HepG2 (cell line): Measurements from ENCODE around the gene SMAP2. TPM values are rescaled to one million over a fixed set of nuclear protein-coding genes. Genes with fewer than 3 reads are reported as not detected.

Experiments used
- ATF6 ChIP-seq: sonication (generic); formaldehyde crosslinking; conservative IDR thresholded peaks from 2 replicates; pipeline ENCODE4 v1.4.0; 2020; ENCODE audit warnings: missing genetic modification reagents
- CEBPB ChIP-seq: IDR thresholded peaks from 2 replicates; pipeline ENCODE4 v1.6.1; 2011; ENCODE audit warnings: low read depth, low read length, improper control_type of control experiment, borderline replicate concordance
- DMAP1 ChIP-seq: IDR thresholded peaks from 2 replicates; pipeline ENCODE4 v1.6.1; 2016
- ELF3 ChIP-seq: IDR thresholded peaks from 2 replicates; pipeline ENCODE4 v1.6.1; 2016; ENCODE audit warnings: missing genetic modification reagents, missing compliant biosample characterization
- FOXM1 ChIP-seq: sonication (generic); formaldehyde crosslinking; IDR thresholded peaks from 2 replicates; pipeline ENCODE4 v1.5.0; 2020; ENCODE audit warnings: missing genetic modification reagents
- GPBP1L1 ChIP-seq: sonication (generic); formaldehyde crosslinking; IDR thresholded peaks from 2 replicates; pipeline ENCODE4 v1.5.0; 2020; ENCODE audit warnings: mild to moderate bottlenecking, missing genetic modification reagents
- HOXD1 ChIP-seq: sonication (generic); formaldehyde crosslinking; IDR thresholded peaks from 2 replicates; pipeline ENCODE4 v1.5.0; 2020; ENCODE audit warnings: missing genetic modification reagents
- IRF2 ChIP-seq: IDR thresholded peaks from 2 replicates; pipeline ENCODE4 v1.6.1; 2018; ENCODE audit warnings: missing genetic modification reagents, missing compliant biosample characterization
- ISX ChIP-seq: sonication (generic); formaldehyde crosslinking; conservative IDR thresholded peaks from 2 replicates; pipeline ENCODE4 v1.5.0; 2020; ENCODE audit warnings: missing genetic modification reagents
- JARID2 ChIP-seq: sonication (generic); formaldehyde crosslinking; IDR thresholded peaks from 2 replicates; pipeline ENCODE4 v1.8.1; 2023; ENCODE audit warnings: missing genetic modification reagents, inconsistent platforms; ENCODE audit not compliant: insufficient replicate concordance
- JUND ChIP-seq: sonication (generic); formaldehyde crosslinking; IDR thresholded peaks from 2 replicates; pipeline ENCODE4 v1.8.0; 2022; ENCODE audit warnings: mild to moderate bottlenecking, missing genetic modification reagents
- SNAPC2 ChIP-seq: sonication (generic); formaldehyde crosslinking; IDR thresholded peaks from 2 replicates; pipeline ENCODE4 v1.8.1; 2022; ENCODE audit warnings: mild to moderate bottlenecking, missing genetic modification reagents
- U2AF1 ChIP-seq: fragments of 200-400 bp; formaldehyde crosslinking; optimal IDR thresholded peaks from 2 replicates; pipeline ENCODE3; 2017; ENCODE audit warnings: mild to moderate bottlenecking, low read depth, low read length
- ZNF160 ChIP-seq: sonication (generic); formaldehyde crosslinking; IDR thresholded peaks from 2 replicates; pipeline ENCODE4 v1.8.0; 2022; ENCODE audit warnings: mild to moderate bottlenecking, inconsistent platforms, missing genetic modification reagents
- ZNF18 ChIP-seq: sonication (generic); formaldehyde crosslinking; IDR thresholded peaks from 2 replicates; pipeline ENCODE4 v1.8.0; 2022; ENCODE audit warnings: mild to moderate bottlenecking, missing genetic modification reagents; ENCODE audit not compliant: insufficient replicate concordance
- ZNF205 ChIP-seq: IDR thresholded peaks from 2 replicates; pipeline ENCODE4 v1.6.1; 2018; ENCODE audit warnings: missing biosample characterization, missing genetic modification reagents
- ZNF234 ChIP-seq: sonication (generic); formaldehyde crosslinking; conservative IDR thresholded peaks from 2 replicates; pipeline ENCODE4 v1.5.1; 2020; ENCODE audit warnings: mild to moderate bottlenecking, missing genetic modification reagents
- ZNF512 ChIP-seq: sonication (generic); formaldehyde crosslinking; IDR thresholded peaks from 2 replicates; pipeline ENCODE4 v1.4.0; 2020; ENCODE audit warnings: mild to moderate bottlenecking, missing genetic modification reagents
- ZNF558 ChIP-seq: sonication (generic); formaldehyde crosslinking; IDR thresholded peaks from 2 replicates; pipeline ENCODE4 v1.9.0; 2022; ENCODE audit warnings: mild to moderate bottlenecking, missing genetic modification reagents, borderline replicate concordance
- ZNF747 ChIP-seq: sonication (generic); formaldehyde crosslinking; IDR thresholded peaks from 2 replicates; pipeline ENCODE4 v1.8.1; 2023; ENCODE audit warnings: missing genetic modification reagents, mild to moderate bottlenecking, borderline replicate concordance
- ZNF775 ChIP-seq: sonication (generic); formaldehyde crosslinking; IDR thresholded peaks from 2 replicates; pipeline ENCODE4 v1.4.0; 2020; ENCODE audit warnings: missing genetic modification reagents, mild to moderate bottlenecking, moderate library complexity, borderline replicate concordance
- ZNF777 ChIP-seq: sonication (generic); formaldehyde crosslinking; IDR thresholded peaks from 2 replicates; pipeline ENCODE4 v1.4.0; 2020; ENCODE audit warnings: missing genetic modification reagents
- ZNF841 ChIP-seq: sonication (generic); formaldehyde crosslinking; IDR thresholded peaks from 2 replicates; pipeline ENCODE4 v1.8.1; 2023; ENCODE audit warnings: missing genetic modification reagents, borderline replicate concordance
- polyA plus RNA-seq, 8 experiments: library from polyadenylated mRNA; depleted of rRNA in 3 of 8; stranded (reverse) in 7 of 8; unstranded in 1 of 8; fragments of >200 nt; fragmentation: Illumina TruSeq in 4 of 8; extraction: Trizol in 4 of 8; gene quantifications; 2 replicates each; pipeline versions ENCODE4 v1.2.1 to v1.2.3, GENCODE V29; 2011 to 2016; ENCODE audit warnings: low read depth in 4 of 8, missing spikeins in 1 of 8, mixed read lengths in 1 of 8; ENCODE audit not compliant: insufficient read depth in 1 of 8
- total RNA-seq, 5 experiments: library from RNA; depleted of rRNA; stranded (reverse); fragments of >200 nt; fragmentation: Illumina TruSeq; extraction: Trizol; gene quantifications; 2 replicates each; pipeline ENCODE4 v1.2.3, GENCODE V29; 2016; ENCODE audit warnings: low read depth in 1 of 5

Gene SMAP2
- total and polyA plus RNA-seq, 2 of the 13 experiments (the other 11 are each of a cell fraction or from before 2014, with no cell fraction given): 19.0 to 22.3 TPM

GRCh38 chr1:40384413-40384762 lies 10.9 kb downstream of the SMAP2 start (continued):
- TF ChIP-seq ZNF512 (no peak), ISX (CRISPR knock-in tag) (no peak), ZNF747 (CRISPR knock-in tag) (no peak), ZNF18 (CRISPR knock-in tag) (peak; percentile 34), DMAP1 (CRISPR knock-in tag) (no peak), SNAPC2 (no peak), JUND (no peak), ZNF160 (CRISPR knock-in tag) (no peak), GPBP1L1 (CRISPR knock-in tag) (no peak), IRF2 (CRISPR knock-in tag) (0 out of 2 replicates have a peak, but pooled peaks have one; percentile 3), ZNF234 (CRISPR knock-in tag) (no peak), U2AF1 (no peak), ZNF558 (CRISPR knock-in tag) (peak; percentile 43; the same call in 1 of the 2 replicates), HOXD1 (CRISPR knock-in tag) (no peak), ATF6 (CRISPR knock-in tag) (no peak), FOXM1 (CRISPR knock-in tag) (no peak), ZNF841 (CRISPR knock-in tag) (no peak), JARID2 (no peak), ZNF775 (CRISPR knock-in tag) (no peak), ZNF777 (CRISPR knock-in tag) (no peak), ELF3 (no peak; the same call in 1 of the 2 replicates), CEBPB (no peak), ZNF205 (CRISPR knock-in tag) (no peak)
